HL-60 (cell line): ENCODE results near the gene XYLB.

Source experiments
- GABPA ChIP-seq: IDR thresholded peaks from 2 replicates; pipeline ENCODE4 v1.6.1; 2012; ENCODE audit warnings: low read depth
- TF ChIP-seq, protein P1 (sequence below): IDR thresholded peaks from one replicate; pipeline ENCODE4 v1.5.1; 2011; ENCODE audit warnings: low read length, control low read depth, inconsistent platforms; ENCODE audit not compliant: insufficient read depth

DNA sequence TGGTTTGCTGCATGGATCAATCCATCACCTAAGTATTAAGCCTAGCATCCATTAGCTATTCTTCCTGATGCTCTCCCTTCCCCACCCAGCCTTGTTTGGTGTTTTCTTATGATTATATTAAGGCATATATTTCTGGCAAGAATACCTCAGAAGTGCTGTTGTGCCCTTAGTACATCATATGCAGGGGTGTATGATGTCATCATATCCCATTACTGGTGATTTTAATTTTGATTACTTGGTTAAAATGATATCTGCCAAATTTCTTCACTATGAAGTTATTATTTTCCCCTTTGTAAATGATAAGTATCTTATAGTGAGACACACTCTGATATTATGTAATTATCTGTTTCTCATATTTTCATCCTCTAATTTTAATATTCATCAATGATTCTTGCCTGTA lies 49.0 kb upstream of the XYLB start:
- TF ChIP-seq, protein P1, sequence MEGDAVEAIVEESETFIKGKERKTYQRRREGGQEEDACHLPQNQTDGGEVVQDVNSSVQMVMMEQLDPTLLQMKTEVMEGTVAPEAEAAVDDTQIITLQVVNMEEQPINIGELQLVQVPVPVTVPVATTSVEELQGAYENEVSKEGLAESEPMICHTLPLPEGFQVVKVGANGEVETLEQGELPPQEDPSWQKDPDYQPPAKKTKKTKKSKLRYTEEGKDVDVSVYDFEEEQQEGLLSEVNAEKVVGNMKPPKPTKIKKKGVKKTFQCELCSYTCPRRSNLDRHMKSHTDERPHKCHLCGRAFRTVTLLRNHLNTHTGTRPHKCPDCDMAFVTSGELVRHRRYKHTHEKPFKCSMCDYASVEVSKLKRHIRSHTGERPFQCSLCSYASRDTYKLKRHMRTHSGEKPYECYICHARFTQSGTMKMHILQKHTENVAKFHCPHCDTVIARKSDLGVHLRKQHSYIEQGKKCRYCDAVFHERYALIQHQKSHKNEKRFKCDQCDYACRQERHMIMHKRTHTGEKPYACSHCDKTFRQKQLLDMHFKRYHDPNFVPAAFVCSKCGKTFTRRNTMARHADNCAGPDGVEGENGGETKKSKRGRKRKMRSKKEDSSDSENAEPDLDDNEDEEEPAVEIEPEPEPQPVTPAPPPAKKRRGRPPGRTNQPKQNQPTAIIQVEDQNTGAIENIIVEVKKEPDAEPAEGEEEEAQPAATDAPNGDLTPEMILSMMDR: no peak
- no peak for TF ChIP-seq GABPA
